Smooth muscle cell (in vitro differentiated cells): ENCODE measurements around the gene ST3GAL5. TPM values are rescaled to one million over a fixed set of nuclear protein-coding genes. Genes with fewer than 3 reads are reported as not detected.

Experiments used
- DNase-seq: peaks from one replicate; lab custom pipeline; 2025; ENCODE audit not compliant: unreplicated experiment; lab: John Stamatoyannopoulos, UW
- H2AFZ ChIP-seq: fragments of 200-600 bp; sonication (generic); 2 replicates; pipeline ENCODE4 v1.6.0; 2016; ENCODE audit warnings: antibody characterized with exemption, low read depth, mild to moderate bottlenecking
- H3F3A ChIP-seq: fragments of 200-600 bp; sonication (generic); 2 replicates; pipeline ENCODE4 v1.6.0; 2017; ENCODE audit warnings: antibody characterized with exemption, low read depth
- H3K27ac ChIP-seq: fragments of 200-600 bp; sonication (generic); 2 replicates; pipeline ENCODE4 v1.5.1; 2016; ENCODE audit warnings: low read depth, mild to moderate bottlenecking
- H3K27me3 ChIP-seq: fragments of 200-600 bp; sonication (generic); 2 replicates; pipeline ENCODE4 v1.6.1; 2016; ENCODE audit warnings: low read depth, mild to moderate bottlenecking
- H3K36me3 ChIP-seq: fragments of 200-600 bp; sonication (generic); 2 replicates; pipeline ENCODE4 v1.5.1; 2016; ENCODE audit warnings: low read depth
- H3K4me1 ChIP-seq: fragments of 200-600 bp; sonication (generic); 2 replicates; pipeline ENCODE4 v1.5.1; 2016; ENCODE audit warnings: low read depth
- H3K4me2 ChIP-seq: fragments of 200-600 bp; sonication (generic); 2 replicates; pipeline ENCODE4 v1.6.0; 2016; ENCODE audit warnings: mild to moderate bottlenecking
- H3K4me3 ChIP-seq: fragments of 200-600 bp; sonication (generic); 2 replicates; pipeline ENCODE4 v1.5.1; 2016; ENCODE audit warnings: mild to moderate bottlenecking
- H3K79me2 ChIP-seq: fragments of 200-600 bp; sonication (generic); 2 replicates; pipeline ENCODE4 v1.6.0; 2016; ENCODE audit warnings: low read depth, mild to moderate bottlenecking
- H3K9ac ChIP-seq: fragments of 200-600 bp; sonication (generic); 2 replicates; pipeline ENCODE4 v1.6.0; 2016; ENCODE audit warnings: low read depth
- H3K9me3 ChIP-seq: fragments of 200-600 bp; sonication (generic); replicated peaks from 2 replicates; pipeline ENCODE4 v1.5.1; 2016; ENCODE audit warnings: low read depth
- H4K20me1 ChIP-seq: fragments of 200-600 bp; sonication (generic); 2 replicates; pipeline ENCODE4 v1.6.0; 2016; ENCODE audit warnings: low read depth
- WGBS: methylation state at CpG from one replicate; pipeline ENCODE4 v1.1.7; 2016; ENCODE audit warnings: low lambda C conversion rate; 5-methylcytosine and 5-hydroxymethylcytosine counted together
- polyA plus RNA-seq: library from polyadenylated mRNA; unstranded; fragments of >200 nt; fragmentation: Nextera tagmentation; extraction: Ambion mirVana; gene quantifications from 2 replicates; pipeline ENCODE4 v1.2.1, GENCODE V29; 2016
- total RNA-seq: library from RNA; depleted of rRNA; stranded (reverse); fragments of >200 nt; gene quantifications from 2 replicates; pipeline ENCODE4 v1.2.3, GENCODE V29; 2014
- TF ChIP-seq, protein P1 (sequence below): fragments of 200-600 bp; sonication (generic); IDR thresholded peaks from 2 replicates; pipeline ENCODE4 v1.5.1; 2017; ENCODE audit warnings: borderline replicate concordance, mild to moderate bottlenecking, antibody characterized with exemption; ENCODE audit not compliant: insufficient read depth, poor library complexity, severe bottlenecking

The ST3GAL5 gene
- total and polyA plus RNA-seq, 2 experiments from 2014 or later: 10.9 to 26.4 TPM

DNA sequence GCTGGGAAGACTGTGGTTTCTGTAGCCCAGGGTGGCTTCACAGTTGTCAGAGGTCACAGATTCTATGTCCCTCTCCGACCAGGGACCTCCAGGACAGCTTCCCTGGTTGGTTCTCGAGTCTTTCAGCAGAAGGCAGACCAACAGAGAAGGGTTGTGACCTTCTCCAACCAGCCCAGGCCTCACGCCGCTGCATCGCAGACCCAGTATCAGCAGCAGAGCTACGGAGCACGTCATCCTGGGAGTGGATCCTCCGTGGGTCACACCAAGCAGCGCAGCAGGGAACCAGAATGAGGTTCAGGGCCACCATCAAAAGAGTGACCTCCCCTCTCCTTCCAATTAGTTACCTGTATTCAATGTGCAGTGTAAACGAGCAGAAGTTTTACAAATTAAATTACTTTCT lies 49.3 kb downstream of the ST3GAL5 start:
- Histone ChIP-seq H2AFZ (no peak overlapping the region), H3K9me3 (no peaks in the 10 kb centered on the region), H3K4me1 (no peaks in the 10 kb centered on the region), H3K27ac (no peak overlapping the region), H3K9ac (no peak overlapping the region), H3F3A (no peaks in the 10 kb centered on the region), H3K36me3 (no peaks in the 10 kb centered on the region), H3K79me2 (no peaks in the 10 kb centered on the region), H3K4me2 (no peak overlapping the region), H3K4me3 (no peak overlapping the region), H4K20me1 (no peaks in the 10 kb centered on the region), H3K27me3 (no peaks in the 10 kb centered on the region)
- DNase-seq: no peak
- TF ChIP-seq, protein P1, sequence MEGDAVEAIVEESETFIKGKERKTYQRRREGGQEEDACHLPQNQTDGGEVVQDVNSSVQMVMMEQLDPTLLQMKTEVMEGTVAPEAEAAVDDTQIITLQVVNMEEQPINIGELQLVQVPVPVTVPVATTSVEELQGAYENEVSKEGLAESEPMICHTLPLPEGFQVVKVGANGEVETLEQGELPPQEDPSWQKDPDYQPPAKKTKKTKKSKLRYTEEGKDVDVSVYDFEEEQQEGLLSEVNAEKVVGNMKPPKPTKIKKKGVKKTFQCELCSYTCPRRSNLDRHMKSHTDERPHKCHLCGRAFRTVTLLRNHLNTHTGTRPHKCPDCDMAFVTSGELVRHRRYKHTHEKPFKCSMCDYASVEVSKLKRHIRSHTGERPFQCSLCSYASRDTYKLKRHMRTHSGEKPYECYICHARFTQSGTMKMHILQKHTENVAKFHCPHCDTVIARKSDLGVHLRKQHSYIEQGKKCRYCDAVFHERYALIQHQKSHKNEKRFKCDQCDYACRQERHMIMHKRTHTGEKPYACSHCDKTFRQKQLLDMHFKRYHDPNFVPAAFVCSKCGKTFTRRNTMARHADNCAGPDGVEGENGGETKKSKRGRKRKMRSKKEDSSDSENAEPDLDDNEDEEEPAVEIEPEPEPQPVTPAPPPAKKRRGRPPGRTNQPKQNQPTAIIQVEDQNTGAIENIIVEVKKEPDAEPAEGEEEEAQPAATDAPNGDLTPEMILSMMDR: no peak
- 94% methylated on average over 10 of the region's 10 CpGs for WGBS

DNA sequence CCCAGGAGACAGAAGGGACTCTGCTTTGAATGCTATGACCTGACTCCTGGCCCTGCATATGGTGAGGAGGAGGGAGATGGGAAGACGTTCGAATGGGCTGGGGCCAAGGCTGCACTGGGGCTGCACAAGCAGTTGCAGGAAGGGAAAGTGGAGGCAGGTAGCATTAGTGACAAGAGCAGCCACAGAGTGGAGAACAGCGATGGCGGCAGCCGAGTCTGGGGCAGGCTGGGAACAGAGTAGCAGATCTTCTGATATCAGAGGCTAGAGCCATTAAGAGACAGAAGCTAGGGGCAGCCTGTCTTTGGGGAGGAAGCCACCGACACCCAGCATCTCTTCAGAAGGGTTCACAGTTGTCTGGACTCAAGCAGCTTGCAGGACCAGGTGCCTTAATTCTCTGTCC lies 50.1 kb downstream of the ST3GAL5 start:
- TF ChIP-seq, protein P1: no peak
- no peaks in the 10 kb centered on the region for H3K79me2 ChIP-seq
- H3K9ac ChIP-seq: no peak overlapping the region
- no peak overlapping the region for H3K4me3 ChIP-seq
- H3K9me3 ChIP-seq: no peaks in the 10 kb centered on the region
- H3K4me2 ChIP-seq: no peak overlapping the region
- H3K27me3 ChIP-seq: no peaks in the 10 kb centered on the region
- no peaks in the 10 kb centered on the region for H3K4me1 ChIP-seq
- H3K27ac ChIP-seq: no peak overlapping the region
- no peak overlapping the region for H2AFZ ChIP-seq
- no peaks in the 10 kb centered on the region for H3F3A ChIP-seq
- DNase-seq: no peak
- no peaks in the 10 kb centered on the region for H4K20me1 ChIP-seq
- 87% methylated on average over 6 of the region's 6 CpGs for WGBS
- H3K36me3 ChIP-seq: no peaks in the 10 kb centered on the region

DNA sequence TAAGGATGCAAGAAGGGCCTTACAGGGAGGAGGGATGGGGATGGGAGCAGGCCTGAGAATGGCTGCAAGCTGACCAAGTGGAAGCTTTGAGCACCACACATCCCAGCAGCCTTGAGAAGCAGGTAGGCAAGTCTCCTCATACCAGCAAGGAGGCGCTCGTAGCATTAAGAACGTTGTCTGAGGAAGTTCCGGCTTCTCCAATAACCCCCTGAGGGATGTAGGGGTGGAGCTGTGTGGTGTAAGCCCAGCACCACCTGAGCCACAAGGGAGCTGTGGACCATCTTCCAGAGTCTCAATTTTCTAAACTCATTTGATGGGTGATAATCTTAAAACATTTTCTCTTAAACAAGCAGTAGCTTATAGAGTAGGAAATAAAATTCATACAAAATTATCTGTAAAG lies 50.6 kb downstream of the ST3GAL5 start:
- H3K27me3 ChIP-seq: no peaks in the 10 kb centered on the region
- H3K4me2 ChIP-seq: no peak overlapping the region
- no peaks in the 10 kb centered on the region for H3F3A ChIP-seq
- 72% methylated on average over 4 of the region's 4 CpGs for WGBS
- no peaks in the 10 kb centered on the region for H4K20me1 ChIP-seq
- no peaks in the 10 kb centered on the region for H3K36me3 ChIP-seq
- H2AFZ ChIP-seq: no peak overlapping the region
- no peaks in the 10 kb centered on the region for H3K79me2 ChIP-seq
- H3K4me3 ChIP-seq: no peak overlapping the region
- no peaks in the 10 kb centered on the region for H3K9me3 ChIP-seq
- TF ChIP-seq, protein P1: no peak
- H3K27ac ChIP-seq: no peak overlapping the region
- H3K4me1 ChIP-seq: no peaks in the 10 kb centered on the region
- DNase-seq: no peak
- H3K9ac ChIP-seq: no peak overlapping the region

DNA sequence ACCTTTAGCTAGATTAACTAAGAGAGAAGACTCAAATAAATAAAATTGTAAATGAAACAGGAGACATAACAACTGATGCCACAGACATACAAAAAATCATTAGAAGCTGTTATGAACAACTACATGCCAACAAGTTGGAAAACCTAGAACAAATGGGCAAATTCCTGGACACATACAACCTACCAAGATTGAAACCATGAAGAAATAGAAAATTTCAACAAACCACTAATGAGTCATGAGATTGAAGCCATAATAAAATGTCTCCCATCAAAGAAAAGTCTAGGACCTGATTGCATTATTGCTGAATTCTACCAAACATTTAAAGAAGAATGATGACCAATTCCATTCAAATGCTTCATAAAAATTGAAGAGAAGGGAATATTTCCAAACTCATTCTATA lies 54.3 kb downstream of the ST3GAL5 start:
- no peaks in the 10 kb centered on the region for H3K36me3 ChIP-seq
- no peak overlapping the region for H3K9ac ChIP-seq
- no peaks in the 10 kb centered on the region for H4K20me1 ChIP-seq
- H2AFZ ChIP-seq: no peak overlapping the region
- H3F3A ChIP-seq: no peaks in the 10 kb centered on the region
- H3K4me1 ChIP-seq: no peaks in the 10 kb centered on the region
- no peaks in the 10 kb centered on the region for H3K27me3 ChIP-seq
- no peak overlapping the region for H3K4me2 ChIP-seq
- H3K4me3 ChIP-seq: no peak overlapping the region
- H3K9me3 ChIP-seq: no peaks in the 10 kb centered on the region
- no peak overlapping the region for H3K27ac ChIP-seq
- H3K79me2 ChIP-seq: no peaks in the 10 kb centered on the region
- DNase-seq: no peak
- TF ChIP-seq, protein P1: no peak
